Stimulated activated CD4-positive, alpha-beta T cell treated with anti-CD3 and anti-CD28 coated beads, Interleukin-12 subunit alpha, Interleukin-12 subunit beta, amount 100 ng/mL, for 4 hours (primary cell): Measurements from ENCODE around the gene ALDH3B2.
"Not testable (repeated sequence)": the region's sequence is repeated elsewhere in the genome, so short reads cannot be mapped to it uniquely, and the experiment has no call there.

Experiments used
- DNase-seq: peaks from one replicate; pipeline ENCODE4 v3.0.0-alpha.2; 2020

Gene ALDH3B2

GRCh38 chr11:67674442-67674871 is at the start of gene ALDH3B2:
Gene ALDH3B2 (minus strand): TSS chr11:67674623. CDS start chr11:67666935, 7,688 bp downstream.
- DNase-seq, result no peak

- DNase-seq, result not testable (repeated sequence)
These were observed 48.6 kb upstream of the ALDH3B2 start for GRCh38 chr11:67723036-67723435.

- DNase-seq, result not testable (repeated sequence)
These were observed 41.8 kb upstream of the ALDH3B2 start for GRCh38 chr11:67716226-67716625.

GRCh38 chr11:67715801-67716200 is 41.4 kb upstream of the ALDH3B2 start:
- not testable (repeated sequence) for DNase-seq

- DNase-seq, result peak; percentile 52
These were observed 39.6 kb upstream of the ALDH3B2 start for GRCh38 chr11:67713892-67714509.

GRCh38 chr11:67711676-67712075 is 37.3 kb upstream of the ALDH3B2 start:
- not testable (repeated sequence) for DNase-seq

- not testable (repeated sequence) for DNase-seq
These were observed 36.8 kb upstream of the ALDH3B2 start for GRCh38 chr11:67711212-67711611.

GRCh38 chr11:67709806-67710205 is 35.4 kb upstream of the ALDH3B2 start:
- DNase-seq, result not testable (repeated sequence)

GRCh38 chr11:67705264-67705663 is 30.8 kb upstream of the ALDH3B2 start:
- DNase-seq, result no peak

GRCh38 chr11:67704524-67704923 is 30.1 kb upstream of the ALDH3B2 start:
- DNase-seq, result no peak

GRCh38 chr11:67703709-67704108 is 29.3 kb upstream of the ALDH3B2 start:
- DNase-seq, result not testable (repeated sequence)

- DNase-seq, result no peak
These were observed 26.3 kb upstream of the ALDH3B2 start for GRCh38 chr11:67700548-67701262.

GRCh38 chr11:67700141-67700540 is 25.7 kb upstream of the ALDH3B2 start:
- no peak for DNase-seq

- no peak for DNase-seq
These were observed 25.1 kb upstream of the ALDH3B2 start for GRCh38 chr11:67699521-67699920.

GRCh38 chr11:67698247-67698646 is 23.8 kb upstream of the ALDH3B2 start:
- no peak for DNase-seq

GRCh38 chr11:67697846-67698245 is 23.4 kb upstream of the ALDH3B2 start:
- DNase-seq, result no peak

GRCh38 chr11:67696998-67697397 is 22.6 kb upstream of the ALDH3B2 start:
- DNase-seq, result no peak

GRCh38 chr11:67695606-67696005 is 21.2 kb upstream of the ALDH3B2 start:
- DNase-seq, result no peak

- no peak for DNase-seq
These were observed 20.6 kb upstream of the ALDH3B2 start for GRCh38 chr11:67694875-67695555.

GRCh38 chr11:67691149-67691548 is 16.7 kb upstream of the ALDH3B2 start:
- no peak for DNase-seq

GRCh38 chr11:67689178-67689577 is 14.8 kb upstream of the ALDH3B2 start:
- no peak for DNase-seq

- no peak for DNase-seq
These were observed 13.6 kb upstream of the ALDH3B2 start for GRCh38 chr11:67687986-67688385.

- not testable (repeated sequence) for DNase-seq
These were observed 11.4 kb upstream of the ALDH3B2 start for GRCh38 chr11:67685641-67686332.
